Tibial nerve (tissue), 3 donors: ENCODE measurements around the gene SPATA16.

Source experiments
- CTCF ChIP-seq, 5 experiments: fragments of 200-600 bp in 3 of 5; fragments of 450-650 bp in 2 of 5; sonication (generic) in 3 of 5; IDR thresholded peaks; one replicate each; pipeline ENCODE4 v1.5.1; 2016 to 2019; ENCODE audit warnings: antibody characterized with exemption in 5 of 5, mild to moderate bottlenecking in 3 of 5, moderate library complexity in 2 of 5
- POLR2A ChIP-seq, 2 donors: fragments of 450-650 bp; IDR thresholded peaks; one replicate each; pipeline ENCODE4 v1.6.1; 2017; ENCODE audit warnings: antibody characterized with exemption in 2 of 2, mild to moderate bottlenecking in 2 of 2, moderate library complexity in 2 of 2

GRCh38 chr3:172972717-172973116 is 168.3 kb downstream of the SPATA16 start:
- no peak for TF ChIP-seq CTCF (IDR thresholded peaks at IDR 0.05)
- no peak for TF ChIP-seq POLR2A (IDR thresholded peaks at IDR 0.05)
